Cortex of kidney (tissue), 1 donor: ENCODE results near the gene KRT75.
"Not testable (repeated sequence)": the region's sequence is repeated elsewhere in the genome, so short reads cannot be mapped to it uniquely, and the experiment has no call there.

Source experiments
- DNase-seq: peaks from one replicate; lab custom pipeline; 2025; lab: John Stamatoyannopoulos, UW

KRT75 gene

DNA sequence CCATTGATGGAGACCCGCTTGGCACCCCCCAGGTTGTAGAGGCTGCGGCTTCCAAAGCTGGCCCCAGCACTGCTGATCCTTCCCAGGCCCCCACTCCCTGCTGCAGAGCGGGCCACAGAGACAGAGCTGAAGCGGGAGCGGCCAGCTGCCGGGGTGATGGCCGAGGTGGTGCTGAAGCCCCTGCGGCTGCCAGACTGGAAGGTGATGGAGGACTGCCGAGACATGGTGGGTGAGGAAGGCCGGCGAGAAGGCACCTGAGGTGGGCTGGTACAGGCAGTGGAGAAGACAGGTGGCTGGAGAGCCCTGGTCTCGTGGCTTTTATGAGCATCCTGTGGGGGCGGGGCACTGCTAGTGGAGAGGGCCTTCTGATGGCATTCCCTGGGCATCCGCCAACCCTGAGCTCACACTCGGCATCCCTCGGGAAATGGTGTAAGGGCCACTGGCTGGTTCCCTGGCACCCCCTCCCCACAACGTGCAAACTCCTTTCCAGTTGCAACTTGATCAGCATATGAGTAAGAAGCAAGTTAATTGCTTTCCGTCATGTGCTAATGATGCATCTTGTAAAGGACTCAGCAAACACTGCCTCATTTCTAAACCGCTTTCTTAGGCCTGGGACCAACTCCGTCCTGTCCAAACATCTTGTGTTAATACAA is at the start of gene KRT75:
Gene KRT75 (minus strand): TSS at position 291 of the 653 bp plus-strand sequence. CDS start 67 bp downstream, at position 224.
- DNase-seq, result no peak

DNA sequence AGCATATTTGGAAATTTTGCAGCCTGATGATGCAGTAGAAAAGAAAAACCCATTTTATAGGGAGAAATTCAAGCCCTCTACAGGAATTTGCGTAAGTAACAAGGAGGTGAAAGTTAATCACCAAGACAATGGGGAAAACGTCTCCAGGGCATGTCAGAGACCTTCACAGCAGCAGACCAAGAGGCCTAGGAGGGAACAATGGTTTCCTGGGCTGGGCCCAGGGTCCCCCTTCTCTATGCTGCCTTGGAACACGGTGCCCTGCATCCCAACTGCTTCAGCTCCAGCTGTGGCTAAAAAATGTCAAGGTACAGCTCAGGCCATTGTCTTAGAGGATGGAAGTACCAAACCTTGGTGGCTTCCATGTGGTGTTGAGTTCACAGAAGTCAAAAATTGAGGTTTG is 45.9 kb upstream of the KRT75 start:
- no peak for DNase-seq

DNA sequence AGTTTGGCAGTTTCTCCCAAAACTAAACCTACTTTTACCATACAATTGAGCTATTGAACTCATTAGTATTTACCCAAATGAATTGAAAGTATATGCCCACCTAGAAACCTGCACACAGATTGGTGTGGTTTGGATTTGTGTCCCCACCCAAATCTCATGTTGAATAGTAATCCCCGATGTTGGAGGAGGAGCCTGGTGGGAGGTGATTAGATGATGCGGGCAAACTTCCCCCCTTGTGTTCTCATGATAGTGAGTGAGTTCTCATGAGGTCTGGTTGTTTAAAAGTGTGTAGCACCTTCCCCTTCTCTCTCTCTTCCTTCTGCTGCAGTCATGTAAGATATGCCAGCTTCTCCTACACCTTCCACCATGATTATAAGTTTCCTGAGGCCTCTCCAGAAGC is 43.5 kb upstream of the KRT75 start:
- DNase-seq, result no peak

DNA sequence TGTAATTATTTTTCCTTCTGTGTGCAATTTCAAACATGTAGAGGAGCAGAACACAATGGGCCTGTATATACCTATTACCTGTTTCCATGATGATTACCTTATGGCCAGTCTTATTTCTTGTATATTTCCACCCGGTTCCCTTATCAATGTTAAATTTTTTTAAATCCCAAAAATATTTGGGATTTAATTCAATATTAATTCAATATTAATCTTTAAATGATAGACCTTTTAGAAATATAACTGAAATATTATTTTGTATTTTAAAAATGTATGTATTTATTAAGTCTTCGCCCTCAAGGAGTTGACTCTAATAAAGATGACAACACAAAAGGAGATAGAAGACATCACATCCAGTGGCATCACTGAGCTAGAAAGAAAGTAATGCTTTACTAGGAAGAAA is 40.0 kb upstream of the KRT75 start:
- no peak for DNase-seq

DNA sequence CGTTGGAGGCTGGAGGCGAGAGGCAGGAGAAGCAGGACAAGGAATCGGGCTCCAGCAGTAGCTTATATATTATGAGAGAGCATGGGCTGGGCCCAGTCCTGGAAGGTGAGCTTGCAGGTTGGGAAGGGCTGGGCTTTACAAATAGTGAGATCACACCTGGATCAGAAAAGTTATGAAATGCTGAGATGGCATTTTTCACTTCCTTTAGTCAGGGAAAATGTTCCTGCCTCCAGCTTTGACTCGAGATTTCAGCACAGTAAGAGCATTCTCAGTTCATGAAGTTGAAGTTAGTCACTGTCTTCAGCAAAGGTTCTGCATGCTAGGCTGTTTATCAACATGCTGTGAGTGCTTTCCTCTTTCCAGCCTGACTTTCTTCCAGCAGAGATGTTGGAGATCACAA is 39.6 kb upstream of the KRT75 start, which contains the start of gene KRT6C:
Gene KRT6C (minus strand): TSS at position 38 of the 400 bp plus-strand sequence. CDS start 68 bp downstream, outside the sequence.
- no peak for DNase-seq

DNA sequence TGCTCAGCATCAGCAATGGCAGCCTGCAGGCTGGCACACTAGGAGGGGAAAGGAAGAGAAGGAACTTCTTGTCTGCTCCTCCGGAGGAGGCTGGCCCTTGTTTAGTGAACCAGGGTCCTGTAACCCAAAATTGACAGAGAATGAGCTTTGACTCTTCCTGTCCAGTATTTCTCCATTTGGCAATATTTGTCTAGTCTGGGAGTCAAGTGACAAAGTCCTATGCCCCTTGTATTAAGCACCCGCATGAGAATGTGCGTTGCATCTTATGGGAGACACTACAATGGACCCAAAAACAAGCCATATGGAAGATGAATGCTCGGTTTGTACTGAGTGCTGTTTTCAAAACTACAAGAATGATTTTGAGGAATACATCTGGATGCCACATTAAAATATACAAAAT is 35.7 kb upstream of the KRT75 start:
- no peak for DNase-seq

DNA sequence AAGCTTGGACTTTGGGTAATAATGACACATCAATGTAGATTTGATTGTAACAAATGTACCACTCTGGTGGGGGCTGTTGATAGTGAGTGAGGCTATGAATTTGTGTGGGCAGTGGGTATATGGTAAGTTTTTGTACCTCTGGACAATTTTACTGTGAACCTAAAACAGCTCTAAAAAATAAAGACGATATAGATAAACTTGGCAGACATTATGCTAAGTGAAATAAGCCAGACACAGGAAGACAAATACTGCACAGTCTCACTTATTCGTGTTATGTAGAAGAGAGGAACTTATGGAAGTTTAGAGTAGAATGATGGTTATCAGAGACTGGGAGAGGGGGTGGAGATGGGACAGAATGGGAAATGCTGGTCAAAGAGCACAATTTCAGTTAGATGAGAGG is 30.7 kb upstream of the KRT75 start:
- no peak for DNase-seq

DNA sequence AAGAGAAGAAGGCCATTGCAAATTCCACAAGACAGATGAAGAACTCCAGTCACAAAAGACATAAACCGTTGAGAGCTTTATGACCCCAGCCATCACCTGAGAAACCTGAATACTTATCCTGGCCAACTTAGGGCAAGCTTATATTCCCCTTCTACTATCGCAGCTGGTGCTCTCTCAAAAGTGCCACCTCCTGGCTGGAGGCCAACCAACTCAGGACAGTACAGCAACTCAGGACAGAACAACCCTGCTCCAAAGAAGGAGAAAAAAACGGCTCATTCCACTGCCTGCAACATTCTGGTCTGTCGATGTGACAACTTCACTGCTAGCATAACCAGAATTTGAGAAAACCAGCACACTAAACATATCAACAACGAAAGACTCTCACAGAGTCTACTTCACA is 27.5 kb upstream of the KRT75 start:
- no peak for DNase-seq

DNA sequence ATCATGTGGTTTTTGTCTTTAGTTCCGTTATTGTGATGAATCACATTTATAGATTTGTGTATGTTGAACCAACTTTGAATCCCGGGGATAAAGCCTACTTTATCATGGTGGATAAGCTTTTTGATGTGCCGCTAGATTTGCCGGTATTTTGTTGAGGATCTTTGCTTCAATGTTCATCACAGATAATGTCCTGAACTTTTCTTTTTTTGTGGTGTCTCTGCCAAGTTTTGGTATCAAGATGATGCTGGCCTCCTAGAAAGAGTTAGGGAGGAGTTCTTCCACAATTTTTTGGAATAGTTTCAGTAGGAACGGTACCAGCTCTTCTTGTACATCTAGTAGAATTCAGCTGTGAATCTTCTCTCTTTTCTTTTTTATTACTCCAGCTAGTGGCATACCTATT is 24.7 kb upstream of the KRT75 start:
- no peak for DNase-seq

DNA sequence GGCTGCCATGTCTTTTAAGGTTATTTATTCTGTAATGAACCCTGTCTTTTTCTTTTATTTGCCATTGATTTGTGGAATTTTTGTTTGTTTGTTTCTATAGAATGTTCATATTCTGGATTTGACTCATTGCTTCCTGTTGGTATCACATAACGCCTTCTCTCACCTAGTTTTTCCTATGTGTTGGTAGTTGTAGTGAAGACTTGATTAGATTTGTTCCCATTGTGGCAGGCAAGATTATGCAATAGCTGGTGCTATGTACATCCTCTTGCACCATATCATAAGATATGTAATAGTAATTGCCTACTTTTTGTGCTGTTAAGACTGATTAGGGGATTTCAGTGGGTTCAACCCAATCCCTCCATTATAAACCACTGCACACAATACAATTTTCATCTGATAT is 21.6 kb upstream of the KRT75 start:
- DNase-seq, result no peak

DNA sequence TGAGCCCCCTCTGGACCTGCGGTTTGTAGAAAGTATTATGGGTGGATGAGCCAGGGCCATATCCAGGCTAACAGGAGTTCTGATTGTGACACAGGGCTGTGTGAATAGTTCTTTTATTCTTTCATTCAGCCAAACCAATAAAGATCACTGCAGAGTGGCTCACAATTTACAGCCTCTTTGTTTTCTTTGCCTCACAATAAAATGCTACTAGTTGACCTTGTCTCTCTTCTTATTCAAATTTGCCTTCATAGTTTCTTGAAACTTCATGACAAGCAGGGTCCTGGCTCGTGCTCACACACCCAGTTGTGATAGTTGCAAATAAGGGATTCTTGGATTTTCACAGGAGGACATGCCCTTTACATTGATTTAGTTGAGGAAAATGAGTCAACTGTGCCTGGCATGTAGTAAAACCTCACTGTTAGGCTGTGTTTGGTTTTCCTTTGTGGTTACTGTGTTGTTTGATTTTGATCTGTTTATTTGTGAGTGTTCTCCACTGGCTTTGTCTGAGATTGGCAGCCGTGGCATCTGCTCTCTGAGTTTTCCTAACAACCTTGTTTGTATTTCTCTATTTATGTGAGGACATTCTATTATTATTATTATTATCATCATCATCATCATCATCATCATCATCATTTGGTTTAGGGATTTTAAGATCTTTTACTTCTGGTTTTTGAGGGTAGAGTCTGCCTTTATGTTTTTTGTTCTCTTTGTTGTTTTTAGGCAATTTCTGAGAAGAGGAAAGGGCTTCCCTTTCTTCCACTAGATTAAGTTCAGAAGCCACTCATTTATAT is 20.4 kb upstream of the KRT75 start:
- DNase-seq, result no peak

DNA sequence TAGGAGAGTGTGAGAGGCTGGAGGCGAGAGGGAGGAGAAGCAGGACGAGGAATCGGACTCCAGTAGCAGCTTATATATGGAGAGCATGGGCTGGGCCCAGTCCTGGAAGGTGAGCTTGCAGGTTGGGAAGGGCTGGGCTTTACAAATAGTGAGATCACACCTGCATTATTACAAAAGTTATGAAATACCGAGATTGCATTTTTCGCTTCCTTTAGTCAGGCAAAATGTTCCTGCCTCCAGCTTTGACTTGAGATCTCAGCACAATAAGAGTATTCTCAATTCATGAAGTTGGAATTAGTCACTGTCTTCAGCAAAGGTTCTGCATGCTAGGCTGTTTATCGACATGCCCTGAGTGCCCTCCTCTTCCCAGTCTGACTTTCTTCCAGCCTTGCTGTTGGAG is 17.9 kb upstream of the KRT75 start, which contains the start of gene KRT6B:
Gene KRT6B (minus strand): TSS at position 46 of the 400 bp plus-strand sequence. CDS start 68 bp downstream, outside the sequence.
- no peak for DNase-seq

DNA sequence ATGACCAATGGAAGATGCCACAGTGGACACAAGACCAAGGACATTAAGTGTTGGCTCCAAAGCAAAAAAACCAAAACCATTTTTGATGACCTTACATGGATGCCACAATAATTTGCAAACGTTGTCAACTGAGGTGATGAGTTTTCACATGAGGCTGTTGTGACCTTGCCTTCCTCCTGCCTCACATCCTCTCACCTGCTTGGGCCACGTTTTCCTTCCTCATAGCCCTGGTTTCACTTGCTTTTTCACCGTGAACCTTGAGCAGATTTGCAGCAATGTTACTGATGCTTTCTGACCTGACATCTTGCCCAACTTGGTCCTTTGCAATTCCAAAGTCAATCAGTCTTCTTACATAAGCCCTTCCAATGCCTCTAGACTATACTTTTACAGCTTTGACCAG is 14.1 kb upstream of the KRT75 start:
- no peak for DNase-seq

DNA sequence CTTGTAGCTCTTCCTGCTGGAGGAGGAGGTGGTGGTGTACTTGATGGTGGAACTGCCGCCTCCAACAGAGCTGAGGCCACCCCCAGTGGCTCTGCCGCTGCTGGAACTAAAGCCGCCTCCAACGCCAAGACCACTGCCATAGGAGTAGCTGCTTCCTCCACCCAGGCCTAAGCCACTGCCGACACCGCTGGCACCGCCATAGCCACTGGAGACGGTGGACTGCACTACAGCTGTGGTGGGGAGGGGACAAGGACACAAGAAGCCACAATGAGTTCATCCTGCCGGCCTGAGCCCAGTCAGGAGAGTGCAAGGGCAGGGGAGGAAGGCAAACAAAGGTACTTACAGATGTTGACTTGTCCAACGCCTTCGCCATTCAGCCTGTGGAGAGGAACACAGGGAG is 13.0 kb upstream of the KRT75 start:
- not testable (repeated sequence) for DNase-seq

DNA sequence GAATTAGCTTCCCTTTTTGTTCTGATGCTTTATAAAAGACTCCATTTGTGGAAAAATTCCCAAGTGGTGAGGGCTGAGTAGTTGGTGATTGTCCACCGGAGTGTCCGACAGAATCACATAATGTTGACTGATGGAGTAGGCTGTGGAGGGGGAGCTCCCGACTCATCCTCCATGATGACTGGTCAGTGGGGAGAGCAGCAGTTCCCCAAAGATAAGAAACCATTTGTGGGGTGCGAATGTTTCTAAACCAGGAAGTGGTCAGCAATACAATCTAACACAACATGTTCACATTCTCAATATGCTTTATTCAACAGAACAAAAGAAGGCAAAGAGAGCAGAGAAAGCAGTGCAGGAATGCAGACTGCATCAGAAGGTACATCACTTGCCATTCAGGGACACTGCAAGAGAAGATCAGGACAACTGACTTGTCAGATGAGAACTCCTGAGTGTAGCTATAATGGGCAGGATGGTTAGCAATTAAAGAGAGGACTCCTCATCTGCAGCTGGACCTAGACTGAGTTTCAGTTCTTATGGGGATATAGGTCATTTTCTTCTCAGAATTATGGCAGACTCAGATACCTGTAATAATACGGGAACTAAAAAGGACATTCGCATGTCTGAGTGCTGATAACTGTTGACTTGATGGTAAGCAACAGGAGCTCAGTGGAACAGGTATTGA is 12.3 kb upstream of the KRT75 start:
- DNase-seq, result no peak

DNA sequence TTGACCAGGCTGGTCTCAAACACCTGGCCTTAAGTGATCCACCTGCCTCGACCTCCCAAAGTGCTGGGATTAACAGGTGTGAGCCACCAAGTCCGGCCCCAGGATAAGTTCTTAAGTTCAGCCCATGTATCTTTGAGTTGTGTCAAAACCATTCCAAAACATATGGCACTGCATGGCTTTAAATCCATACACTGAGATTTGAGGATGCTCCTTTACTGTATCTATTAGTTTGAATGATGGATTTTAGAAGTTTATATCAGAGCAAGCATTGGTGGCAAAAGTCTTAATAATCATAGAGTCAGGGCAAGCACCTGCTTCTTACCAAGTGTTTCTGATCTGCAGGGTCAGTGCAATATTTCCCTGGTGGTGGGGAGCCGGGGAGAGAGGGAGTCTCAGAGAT is 11.7 kb upstream of the KRT75 start:
- no peak for DNase-seq

DNA sequence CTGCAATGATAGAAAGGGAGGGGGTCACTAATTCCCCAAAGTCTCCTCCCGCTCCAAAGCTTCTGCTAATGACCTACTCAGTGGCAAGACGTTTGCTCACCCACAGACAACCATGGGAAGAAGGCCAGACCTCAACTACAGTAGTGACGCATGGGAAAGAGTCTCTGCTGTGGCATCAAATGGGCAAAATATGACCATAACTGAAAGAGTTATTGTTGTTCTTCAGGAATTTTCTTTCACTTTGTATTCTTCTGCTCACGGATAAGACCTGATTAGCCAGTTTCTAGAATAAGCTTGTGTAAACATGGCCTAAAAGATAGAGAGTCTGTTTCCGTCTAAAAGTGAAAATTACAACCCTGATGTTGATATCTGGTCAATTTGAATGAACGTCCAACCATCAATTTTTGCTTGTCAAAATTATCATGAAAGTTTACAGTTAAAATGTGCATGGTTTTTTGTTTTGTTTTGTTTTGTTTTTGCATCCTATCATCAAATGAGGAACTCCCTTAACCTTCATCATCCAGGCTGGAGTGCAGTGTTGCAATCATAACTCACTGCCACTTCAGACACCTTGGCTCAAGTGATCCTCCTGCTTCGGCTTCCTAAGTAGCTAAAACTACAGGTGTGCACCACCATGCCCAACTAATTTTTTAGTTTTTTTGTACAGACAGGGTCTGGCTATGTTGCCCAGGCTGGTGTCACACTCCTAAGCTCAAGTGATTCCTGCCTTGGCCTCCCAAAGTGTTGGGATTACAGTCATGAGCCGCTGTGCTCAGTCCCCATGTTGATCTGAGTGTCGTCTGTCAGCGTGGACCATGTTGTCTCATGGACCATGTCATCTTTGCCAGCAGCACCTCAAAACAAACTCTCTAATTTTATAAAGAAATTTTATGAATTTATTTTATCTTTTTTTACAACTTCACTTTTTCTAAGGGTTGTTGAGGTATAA is 10.8 kb upstream of the KRT75 start:
- no peak for DNase-seq

DNA sequence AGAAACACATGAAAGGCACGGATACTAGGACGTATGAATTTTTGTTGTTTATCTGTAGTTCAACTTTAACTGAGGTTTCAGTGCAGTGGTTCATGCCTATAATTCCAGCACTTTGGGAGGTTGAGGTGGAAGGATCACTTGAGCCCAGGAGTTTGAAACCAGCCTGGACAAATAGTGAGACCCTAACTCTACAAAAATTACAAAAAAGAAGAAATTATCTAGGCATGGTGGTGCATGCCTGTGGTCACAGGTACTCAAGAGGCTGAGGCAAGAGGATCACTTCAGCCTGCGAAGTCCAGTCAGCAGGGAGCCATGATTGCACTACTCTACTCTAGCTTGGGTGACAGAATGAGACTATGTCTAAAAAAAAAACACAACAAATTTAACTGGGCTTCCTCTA is 9.8 kb upstream of the KRT75 start:
- no peak for DNase-seq

DNA sequence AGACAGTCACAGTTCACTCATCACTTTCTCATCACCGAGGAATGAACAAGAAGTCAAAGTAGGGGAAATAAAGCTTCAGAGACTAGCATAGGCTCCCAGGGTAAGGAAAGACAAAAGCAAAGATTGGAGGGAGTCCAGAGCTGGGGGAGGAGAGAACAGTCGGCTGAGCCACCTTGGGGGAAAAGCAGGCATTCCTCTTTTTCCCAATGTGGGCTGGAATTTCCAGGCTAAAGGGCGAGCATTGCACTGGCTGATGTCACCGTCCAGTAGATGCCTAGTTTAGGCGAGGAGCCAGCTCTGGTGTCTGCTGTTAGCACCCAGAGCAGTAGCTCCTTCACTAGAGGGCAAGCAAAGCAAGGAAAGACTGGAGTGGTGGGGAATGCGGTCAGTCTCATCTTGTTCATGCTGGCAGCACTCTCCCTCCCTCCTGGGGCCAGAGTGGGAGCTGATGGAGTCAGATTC is 8.5 kb upstream of the KRT75 start:
- no peak for DNase-seq

DNA sequence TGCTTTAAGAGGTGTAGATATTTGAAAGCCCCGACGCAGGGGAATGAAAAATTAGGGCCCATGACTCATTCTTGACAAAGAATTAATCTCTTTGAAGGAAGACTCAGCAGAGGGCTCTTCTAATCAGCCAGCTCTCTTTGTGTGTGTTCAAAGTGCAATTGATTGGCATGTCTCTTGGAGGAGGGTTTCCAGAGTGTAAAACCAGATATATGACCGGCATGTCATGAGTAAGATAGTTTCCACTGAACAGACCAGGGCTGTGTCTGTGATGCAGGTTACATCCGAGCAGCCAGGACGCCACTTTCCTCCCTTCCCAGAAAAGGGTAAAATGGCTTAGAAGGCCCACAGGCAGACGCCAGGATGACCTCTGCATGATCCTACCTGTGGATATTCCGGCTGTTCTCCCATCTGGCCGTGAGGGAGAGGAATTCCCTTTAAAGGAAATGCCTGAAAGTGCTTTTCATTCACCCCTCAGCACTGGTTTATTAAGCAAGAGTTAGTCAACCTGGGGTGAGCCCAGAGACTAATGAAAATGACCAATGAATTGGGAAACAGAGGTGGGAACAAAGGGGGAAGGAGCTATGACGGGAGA is 7.2 kb upstream of the KRT75 start:
- no peak for DNase-seq

DNA sequence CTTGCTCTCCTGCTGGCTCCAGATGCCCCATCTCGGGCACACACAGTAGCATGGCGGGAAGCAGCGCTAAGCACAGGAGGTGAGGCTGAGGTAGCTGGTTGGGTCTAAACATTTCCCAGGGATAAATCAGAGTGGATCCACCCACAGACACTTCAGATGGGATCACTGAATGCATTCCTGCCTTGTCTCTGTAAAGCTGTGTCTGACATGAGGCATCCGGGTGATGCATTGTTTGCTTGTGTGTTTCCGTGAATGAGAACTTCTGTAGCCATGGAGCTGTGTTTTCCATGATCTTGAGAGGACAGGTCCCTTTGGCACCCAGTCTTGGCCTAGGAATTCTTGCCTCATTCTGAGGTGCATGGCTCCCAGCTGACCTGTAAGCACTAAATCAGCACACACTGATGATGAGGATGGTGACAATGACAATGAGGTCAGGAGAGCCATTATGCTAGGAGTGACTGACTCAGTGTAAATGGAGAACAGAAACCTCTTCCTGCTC is 6.7 kb upstream of the KRT75 start:
- DNase-seq, result no peak
